HG02938 (cell line): ENCODE measurements around the gene SALL2.
"Not testable (repeated sequence)": the region's sequence is repeated elsewhere in the genome, so short reads cannot be mapped to it uniquely, and the experiment has no call there.

Experiments used
- ATAC-seq: cut with Tn5 transposase; IDR thresholded peaks from one replicate; pipeline ENCODE4 v1.9.1; 2021; ENCODE audit warnings: mild to moderate bottlenecking, moderate library complexity; ENCODE audit not compliant: unreplicated experiment

Gene SALL2

GRCh38 chr14:21525962-21526671, at the start of gene SALL2:
TSS of gene SALL2 (minus strand) at chr14:21526346. CDS start at chr14:21526127, 219 bp downstream.
- ATAC-seq = no peak

GRCh38 chr14:21575661-21576060, 49.5 kb upstream of the SALL2 start:
- ATAC-seq = no peak

GRCh38 chr14:21572604-21573003, 46.5 kb upstream of the SALL2 start:
- ATAC-seq = no peak

GRCh38 chr14:21558703-21559170, 32.6 kb upstream of the SALL2 start:
- ATAC-seq = no peak

GRCh38 chr14:21557084-21557901, 31.1 kb upstream of the SALL2 start:
- no peak for ATAC-seq

- ATAC-seq = no peak
Observed at GRCh38 chr14:21556378-21557083, 30.4 kb upstream of the SALL2 start.

- ATAC-seq = no peak
Observed at GRCh38 chr14:21553266-21553665, 27.1 kb upstream of the SALL2 start.

GRCh38 chr14:21544588-21544987, 18.4 kb upstream of the SALL2 start:
- not testable (repeated sequence) for ATAC-seq

- ATAC-seq = no peak
Observed at GRCh38 chr14:21543963-21544362, 17.8 kb upstream of the SALL2 start.

GRCh38 chr14:21543521-21543960, 17.4 kb upstream of the SALL2 start:
- ATAC-seq = no peak

GRCh38 chr14:21541413-21542074, 15.4 kb upstream of the SALL2 start:
- ATAC-seq = no peak

GRCh38 chr14:21539189-21539940, 13.2 kb upstream of the SALL2 start:
- ATAC-seq = no peak

GRCh38 chr14:21537090-21537424, 10.9 kb upstream of the SALL2 start:
- ATAC-seq = no peak

GRCh38 chr14:21536418-21537089, 10.4 kb upstream of the SALL2 start:
- no peak for ATAC-seq

- no peak for ATAC-seq
Observed at GRCh38 chr14:21535545-21536417, 9.6 kb upstream of the SALL2 start.

- no peak for ATAC-seq
Observed at GRCh38 chr14:21534576-21534975, 8.4 kb upstream of the SALL2 start.

GRCh38 chr14:21533294-21533693, 7.1 kb upstream of the SALL2 start:
- ATAC-seq = no peak

- ATAC-seq = no peak
Observed at GRCh38 chr14:21529515-21529914, 3.4 kb upstream of the SALL2 start.
